Stomach (tissue), 9 donors: Measurements from ENCODE around the gene EDIL3. TPM values are rescaled to one million over a fixed set of nuclear protein-coding genes. Genes with fewer than 3 reads are reported as not detected.
A peak's percentile ranks its signal among the peaks of the same experiment; 100 is the strongest.

ENCODE experiments used
- DNase-seq, 2 donors: peaks; one replicate each; pipeline versions ENCODE4 v3.0.0 to v3.0.0-alpha.2; 2013 to 2019
- H3K27ac ChIP-seq, 5 donors: fragments of 200-600 bp in 4 of 5; sonication (generic) in 4 of 5; one replicate each; pipeline ENCODE4 v1.5.1; 2013 to 2019; ENCODE audit warnings: mild to moderate bottlenecking in 1 of 5, moderate library complexity in 1 of 5
- H3K27me3 ChIP-seq, 3 donors: fragments of 200-600 bp; sonication (generic); one replicate each; pipeline ENCODE4 v1.5.1; 2017 to 2019; ENCODE audit warnings: mixed run types in 1 of 3
- H3K36me3 ChIP-seq, 4 donors: fragments of 200-600 bp; sonication (generic); 1 replicate in 3 of 4; 2 replicates in 1 of 4; pipeline ENCODE4 v1.5.1; 2016 to 2019
- H3K4me1 ChIP-seq, 4 donors: fragments of 200-600 bp; sonication (generic); one replicate each; pipeline ENCODE4 v1.5.1; 2016 to 2019
- H3K4me3 ChIP-seq, 4 donors: fragments of 200-600 bp; sonication (generic) in 3 of 4; one replicate each; pipeline ENCODE4 v1.5.1; 2016 to 2019; ENCODE audit warnings: mild to moderate bottlenecking in 1 of 4
- H3K9me3 ChIP-seq, 4 donors: fragments of 200-600 bp; sonication (generic); one replicate each; pipeline ENCODE4 v1.5.1; 2016 to 2019
- CTCF ChIP-seq, 7 experiments: fragments of 450-650 bp in 4 of 7; fragments of 200-600 bp in 3 of 7; sonication (generic) in 3 of 7; IDR thresholded peaks; one replicate each; pipeline ENCODE4 v1.5.1; 2016 to 2019; ENCODE audit warnings: antibody characterized with exemption in 7 of 7, control low read depth in 2 of 7, mild to moderate bottlenecking in 1 of 7
- EP300 ChIP-seq: sonication (generic); formaldehyde crosslinking; IDR thresholded peaks from one replicate; pipeline ENCODE4 v1.6.1; 2017; ENCODE audit warnings: antibody characterized with exemption
- POLR2A ChIP-seq, 4 donors: fragments of 450-650 bp; IDR thresholded peaks; one replicate each; pipeline ENCODE4 v1.6.1; 2016; ENCODE audit warnings: antibody characterized with exemption in 4 of 4, control low read depth in 2 of 4, mild to moderate bottlenecking in 1 of 4, moderate library complexity in 1 of 4
- POLR2AphosphoS5 ChIP-seq, 3 donors: sonication (generic); formaldehyde crosslinking; IDR thresholded peaks; one replicate each; pipeline ENCODE4 v1.6.1; 2016; ENCODE audit warnings: antibody characterized with exemption in 3 of 3
- WGBS, 5 donors: extraction: QIAGEN DNeasy Blood & Tissue Kit in 3 of 5; methylation state at CpG; one replicate each; pipeline versions ENCODE4 v1.1.5 to v1.1.7; 2013 to 2018; 5-methylcytosine and 5-hydroxymethylcytosine counted together
- intact Hi-C: fragments of 100-400 bp; cut with DNase I; formaldehyde crosslinking; loops from one replicate; pipeline ENCODE4 v1.15.1; 2023; ENCODE audit warnings: low total_unique reads
- polyA plus RNA-seq, 3 donors: library from polyadenylated mRNA; stranded (reverse); fragments of 200-250 nt; gene quantifications; one replicate each; pipeline ENCODE4 v1.2.3, GENCODE V29; 2013
- total RNA-seq, 5 donors: library from RNA; depleted of rRNA; stranded (reverse); fragments of >200 nt; gene quantifications; one replicate each; pipeline versions ENCODE4 v1.1.0 to v1.2.3, GENCODE V29; 2014 to 2016
- donor health status: healthy with polysubstance abuse.
- donor health status: Bipolar disorder and iron deficiency.
- donor health status: healthy.

EDIL3 gene
- total and polyA plus RNA-seq, 8 donors, result 2.3 to 75.0 (median 14.4) TPM

GRCh38 chr5:84197538-84197937, 187.1 kb downstream of the EDIL3 start:
- DNase-seq, result no peak
- no peaks in the 10 kb centered on the region for H3K36me3 ChIP-seq
- intact Hi-C loops, result no loop called here
- no peaks in the 10 kb centered on the region for H3K27me3 ChIP-seq
- no peak overlapping the region for H3K27ac ChIP-seq
- H3K9me3 ChIP-seq, result no peaks in the 10 kb centered on the region
- TF ChIP-seq EP300 (no peak), CTCF (IDR thresholded peaks at IDR 0.05) (no peak), POLR2AphosphoS5 (IDR thresholded peaks at IDR 0.05) (no peak), POLR2A (IDR thresholded peaks at IDR 0.05) (no peak)
- WGBS, 5 donors, result 69 to 79% (median 76%) methylated on average over 2 of the region's 2 CpGs
- no peaks in the 10 kb centered on the region for H3K4me1 ChIP-seq
- H3K4me3 ChIP-seq, result no peak overlapping the region

DNA sequence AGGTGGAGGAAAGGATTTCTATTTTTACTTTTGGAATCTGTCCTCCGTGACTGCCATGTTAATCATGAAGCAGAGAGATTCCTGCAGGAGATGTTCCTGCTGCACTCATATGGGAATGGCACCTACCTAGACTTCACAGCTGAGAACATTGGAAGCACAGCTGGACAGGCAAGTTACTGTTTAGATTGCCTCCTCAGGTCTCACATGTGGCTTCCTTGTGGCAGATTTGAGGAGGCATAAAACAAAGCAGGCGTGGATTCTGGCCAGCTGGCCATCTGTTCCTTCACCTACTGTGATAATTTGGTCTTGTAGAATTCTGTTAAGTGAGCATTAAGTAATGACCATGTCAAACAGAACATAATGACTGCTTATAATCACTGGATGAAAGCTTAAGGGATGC, 193.4 kb downstream of the EDIL3 start:
- Histone ChIP-seq H3K4me3 (no peak overlapping the region), H3K27me3 (no peaks in the 10 kb centered on the region), H3K27ac (no peak overlapping the region), H3K9me3 (no peaks in the 10 kb centered on the region), H3K36me3 (no peaks in the 10 kb centered on the region), H3K4me1 (no peaks in the 10 kb centered on the region)
- intact Hi-C loops, result no loop called here
- DNase-seq, result peak in 1 of 2 donors; percentile 24
- WGBS, 5 donors, result 44 to 64% (median 53%) methylated on average over 2 of the region's 2 CpGs
- no peak for TF ChIP-seq EP300
- TF ChIP-seq POLR2AphosphoS5 (IDR thresholded peaks at IDR 0.05), result no peak
- no peak for TF ChIP-seq POLR2A (IDR thresholded peaks at IDR 0.05)
- TF ChIP-seq CTCF (IDR thresholded peaks at IDR 0.05), result no peak

- H3K4me3 ChIP-seq, result no peak overlapping the region
- no peaks in the 10 kb centered on the region for H3K36me3 ChIP-seq
- WGBS, 5 donors, result 85 to 100% (median 90%) methylated on average over 1 of the region's 1 CpG
- no peak for TF ChIP-seq CTCF (IDR thresholded peaks at IDR 0.05)
- no peak for TF ChIP-seq POLR2A (IDR thresholded peaks at IDR 0.05)
- TF ChIP-seq EP300, result no peak
- TF ChIP-seq POLR2AphosphoS5 (IDR thresholded peaks at IDR 0.05), result no peak
- H3K9me3 ChIP-seq, result no peaks in the 10 kb centered on the region
- DNase-seq, result no peak
- H3K27ac ChIP-seq, result no peak overlapping the region
- H3K4me1 ChIP-seq, result no peaks in the 10 kb centered on the region
- intact Hi-C loops, result no loop called here
- no peaks in the 10 kb centered on the region for H3K27me3 ChIP-seq
These were observed 199.8 kb downstream of the EDIL3 start for GRCh38 chr5:84184857-84185256.

DNA sequence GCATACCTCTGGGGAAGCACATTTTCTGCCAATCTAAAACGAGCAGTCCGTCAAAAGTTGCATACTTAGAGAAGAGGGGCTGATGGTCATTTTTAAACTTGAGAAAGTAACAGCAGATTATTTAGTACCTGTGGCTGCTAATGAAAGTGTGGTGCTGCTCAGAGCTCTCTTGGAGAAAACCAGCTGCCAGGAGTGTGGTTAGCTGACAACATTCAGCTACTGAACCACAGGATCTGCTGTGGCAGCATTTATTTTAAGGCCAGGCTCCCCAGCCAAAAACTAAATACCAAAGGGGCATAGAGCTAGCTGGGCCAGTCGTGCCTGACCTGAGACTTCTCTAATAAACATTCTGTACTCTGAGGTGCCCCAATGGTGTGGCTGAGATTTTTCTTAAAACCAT, 203.6 kb downstream of the EDIL3 start:
- no peak for TF ChIP-seq POLR2AphosphoS5 (IDR thresholded peaks at IDR 0.05)
- TF ChIP-seq CTCF (IDR thresholded peaks at IDR 0.05), result no peak
- no peak for TF ChIP-seq POLR2A (IDR thresholded peaks at IDR 0.05)
- no peak for TF ChIP-seq EP300
- Histone ChIP-seq H3K4me3 (no peak overlapping the region), H3K9me3 (no peaks in the 10 kb centered on the region), H3K4me1 (no peaks in the 10 kb centered on the region), H3K27me3 (no peaks in the 10 kb centered on the region), H3K36me3 (no peaks in the 10 kb centered on the region), H3K27ac (no peak overlapping the region)
- intact Hi-C loops, result no loop called here
- no peak for DNase-seq
- 52 to 62% (median 57%) methylated on average over 3 of the region's 3 CpGs for WGBS, 5 donors
